GM23338 (cell line): ENCODE results near the gene CAPN7. TPM values are rescaled to one million over a fixed set of nuclear protein-coding genes. Genes with fewer than 3 reads are reported as not detected.

Experiments used
- ATAC-seq: fragments of 200-7000 bp; cut with Tn5 transposase; 3 replicates; pipeline ENCODE4 v1.9.1; 2020
- DNase-seq: peaks from one replicate; pipeline ENCODE4 v3.0.0-alpha.2; 2015; ENCODE audit warnings: low spot score
- H2AFZ ChIP-seq: fragments of 200-600 bp; sonication (generic); 2 replicates; pipeline ENCODE4 v1.8.0; 2016; ENCODE audit warnings: antibody characterized with exemption, mild to moderate bottlenecking, moderate library complexity
- H3F3A ChIP-seq: fragments of 200-600 bp; sonication (generic); replicated peaks from 2 replicates; pipeline ENCODE4 v1.8.0; 2017; ENCODE audit warnings: antibody characterized with exemption, mixed run types, low read depth
- H3K27ac ChIP-seq: fragments of 200-600 bp; sonication (generic); 2 replicates; pipeline ENCODE4 v1.6.1; 2016; ENCODE audit warnings: low read depth
- H3K27me3 ChIP-seq: fragments of 200-600 bp; sonication (generic); 2 replicates; pipeline ENCODE4 v1.8.0; 2016; ENCODE audit warnings: mild to moderate bottlenecking, mixed run types, moderate library complexity; ENCODE audit not compliant: insufficient read depth
- H3K36me3 ChIP-seq: fragments of 200-600 bp; sonication (generic); 2 replicates; pipeline ENCODE4 v1.8.0; 2016; ENCODE audit warnings: mild to moderate bottlenecking; ENCODE audit not compliant: insufficient read depth
- H3K4me1 ChIP-seq: fragments of 200-600 bp; sonication (generic); 2 replicates; pipeline ENCODE4 v1.8.0; 2016; ENCODE audit warnings: mild to moderate bottlenecking, moderate library complexity; ENCODE audit not compliant: insufficient read depth
- H3K4me2 ChIP-seq: fragments of 200-600 bp; sonication (generic); 2 replicates; pipeline ENCODE4 v1.7.1; 2017; ENCODE audit warnings: mixed run types
- H3K4me3 ChIP-seq: fragments of 200-600 bp; sonication (generic); 2 replicates; pipeline ENCODE4 v1.6.1; 2016; ENCODE audit warnings: mixed run types
- H3K79me2 ChIP-seq: fragments of 200-600 bp; sonication (generic); replicated peaks from 2 replicates; pipeline ENCODE4 v1.8.0; 2017; ENCODE audit warnings: mild to moderate bottlenecking; ENCODE audit not compliant: insufficient read depth
- H3K9me2 ChIP-seq: fragments of 200-600 bp; sonication (generic); 2 replicates; pipeline ENCODE4 v1.8.0; 2017; ENCODE audit not compliant: insufficient read depth
- H4K20me1 ChIP-seq: fragments of 200-600 bp; sonication (generic); replicated peaks from 2 replicates; pipeline ENCODE4 v1.8.0; 2017; ENCODE audit warnings: mild to moderate bottlenecking; ENCODE audit not compliant: insufficient read depth
- H3K27ac Mint-ChIP-seq: 2 replicates; pipeline ENCODE4 v1.8.0; 2020; ENCODE audit warnings: inconsistent platforms, mild to moderate bottlenecking, moderate library complexity, mixed read lengths
- H3K27me3 Mint-ChIP-seq: 3 replicates; pipeline ENCODE4 v1.8.0; 2022; ENCODE audit warnings: low read depth, mild to moderate bottlenecking, moderate library complexity, mixed read lengths, inconsistent platforms; ENCODE audit not compliant: insufficient read depth, poor library complexity
- H3K36me3 Mint-ChIP-seq: 3 replicates; pipeline ENCODE4 v1.8.0; 2021; ENCODE audit warnings: low read depth, mild to moderate bottlenecking, inconsistent platforms, moderate library complexity, mixed read lengths
- H3K4me1 Mint-ChIP-seq: 3 replicates; pipeline ENCODE4 v1.8.0; 2020; ENCODE audit warnings: mild to moderate bottlenecking, inconsistent platforms, mixed read lengths
- H3K4me3 Mint-ChIP-seq: 3 replicates; pipeline ENCODE4 v1.8.0; 2021; ENCODE audit warnings: moderate library complexity, mild to moderate bottlenecking, inconsistent platforms, mixed read lengths
- H3K9me3 Mint-ChIP-seq: 3 replicates; pipeline ENCODE4 v1.8.0; 2020; ENCODE audit warnings: moderate library complexity, mild to moderate bottlenecking, inconsistent platforms, mixed read lengths
- CREB1 ChIP-seq: fragments of 250-450 bp; sonication (Bioruptor Pico); IDR thresholded peaks from 2 replicates; pipeline ENCODE4 v1.5.0; 2020; ENCODE audit warnings: low read depth, mild to moderate bottlenecking, moderate library complexity
- ETS1 ChIP-seq: IDR thresholded peaks from 2 replicates; pipeline ENCODE4 v1.6.1; 2016; ENCODE audit warnings: antibody characterized with exemption
- EZH2 ChIP-seq: fragments of 200-600 bp; sonication (generic); IDR thresholded peaks from one replicate; pipeline ENCODE4 v1.8.0; 2017; ENCODE audit warnings: antibody characterized with exemption, mild to moderate bottlenecking, low read depth; ENCODE audit not compliant: unreplicated experiment
- EZH2phosphoT487 ChIP-seq: fragments of 200-600 bp; sonication (generic); IDR thresholded peaks from one replicate; pipeline ENCODE4 v1.8.1; 2018; ENCODE audit warnings: antibody characterized with exemption; ENCODE audit not compliant: unreplicated experiment
- JUNB ChIP-seq: IDR thresholded peaks from one replicate; pipeline ENCODE4 v1.6.1; 2016; ENCODE audit warnings: antibody characterized with exemption; ENCODE audit not compliant: unreplicated experiment
- NANOG ChIP-seq: IDR thresholded peaks from 2 replicates; pipeline ENCODE4 v1.6.1; 2016; ENCODE audit warnings: antibody characterized with exemption, borderline replicate concordance
- POLR2AphosphoS5 ChIP-seq: IDR thresholded peaks from 2 replicates; pipeline ENCODE4 v1.6.1; 2016; ENCODE audit warnings: antibody characterized with exemption, low read depth
- REST ChIP-seq: IDR thresholded peaks from one replicate; pipeline ENCODE4 v1.6.1; 2018; ENCODE audit warnings: antibody characterized with exemption; ENCODE audit not compliant: unreplicated experiment
- STAT1 ChIP-seq: IDR thresholded peaks from one replicate; pipeline ENCODE4 v1.6.1; 2016; ENCODE audit warnings: antibody characterized with exemption; ENCODE audit not compliant: unreplicated experiment
- ZNF114 ChIP-seq: fragments of 250-450 bp; sonication (Bioruptor Pico); IDR thresholded peaks from 2 replicates; pipeline ENCODE4 v1.5.0; 2020; ENCODE audit warnings: mild to moderate bottlenecking, moderate library complexity
- ZNF331 ChIP-seq: fragments of 250-450 bp; sonication (Bioruptor Pico); IDR thresholded peaks from 2 replicates; pipeline ENCODE4 v1.5.0; 2020; ENCODE audit warnings: low read depth, mild to moderate bottlenecking, moderate library complexity
- polyA plus RNA-seq: library from polyadenylated mRNA; unstranded; fragments of >200 nt; fragmentation: Nextera tagmentation; extraction: Ambion mirVana; gene quantifications from 2 replicates; pipeline ENCODE4 v1.2.1, GENCODE V29; 2016
- total RNA-seq: library from RNA; depleted of rRNA; stranded (reverse); fragments of >200 nt; shearing (Covaris generic); gene quantifications from 2 replicates; pipeline ENCODE4 v1.2.3, GENCODE V29; 2014
- TF ChIP-seq, protein P1 (sequence below), 2 experiments: fragments of 200-600 bp in 1 of 2; sonication (generic) in 1 of 2; conservative IDR thresholded peaks; 2 replicates each; pipeline versions ENCODE4 v1.5.1 to v1.6.1; 2016 to 2017; ENCODE audit warnings: antibody characterized with exemption in 2 of 2, low read depth in 2 of 2, mild to moderate bottlenecking in 2 of 2, moderate library complexity in 1 of 2
- TF ChIP-seq, protein P2 (sequence below): fragments of 250-450 bp; sonication (Bioruptor Pico); IDR thresholded peaks from 2 replicates; pipeline ENCODE4 v1.5.0; 2020; ENCODE audit warnings: mild to moderate bottlenecking, moderate library complexity

The CAPN7 gene
- total and polyA plus RNA-seq, 2 experiments from 2014 or later, result 9.9 to 18.1 TPM

DNA sequence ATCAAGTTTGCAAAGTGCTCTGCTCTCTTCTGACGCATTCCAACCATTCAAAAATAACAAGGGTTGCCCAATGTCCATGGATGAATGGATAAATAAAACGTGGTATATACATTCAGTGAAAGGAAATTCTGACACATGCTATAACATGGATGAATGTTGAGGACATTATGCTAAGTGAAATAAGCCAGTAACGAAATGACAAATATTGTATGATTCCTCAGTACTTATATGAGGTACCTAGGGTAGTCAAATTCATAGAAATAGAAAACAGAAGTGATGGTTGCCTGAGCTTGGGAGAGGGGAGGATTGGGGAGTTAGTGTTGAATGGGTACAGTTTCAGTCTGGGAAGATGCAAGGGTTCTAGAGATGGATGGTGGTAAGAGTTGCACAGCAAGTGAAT, 92.5 kb downstream of the CAPN7 start:
- H3K27me3 Mint-ChIP-seq, result peaks cover 3% of the 10 kb centered on the region
- no peak overlapping the region for H3K27ac Mint-ChIP-seq
- H3K4me1 ChIP-seq, result no peaks in the 10 kb centered on the region
- peaks cover 2% of the 10 kb centered on the region; the same call in 1 of the 3 replicates for H3K4me1 Mint-ChIP-seq
- ATAC-seq, result no peak
- no peaks in the 10 kb centered on the region for H3K9me3 Mint-ChIP-seq
- no peaks in the 10 kb centered on the region for H3K36me3 ChIP-seq
- H2AFZ ChIP-seq, result no peak overlapping the region
- no peaks in the 10 kb centered on the region for H3K79me2 ChIP-seq
- H3K36me3 Mint-ChIP-seq, result no peaks in the 10 kb centered on the region
- H3K4me2 ChIP-seq, result no peak overlapping the region
- H4K20me1 ChIP-seq, result peaks cover 2% of the 10 kb centered on the region; the same call in 1 of the 2 replicates
- H3K4me3 ChIP-seq, result no peak overlapping the region
- H3K27ac ChIP-seq, result no peak overlapping the region
- H3F3A ChIP-seq, result no peaks in the 10 kb centered on the region
- H3K27me3 ChIP-seq, result no peaks in the 10 kb centered on the region
- DNase-seq, result no peak
- H3K9me2 ChIP-seq, result 0 out of 2 replicates have a peak, but pooled peaks cover 3% of the 10 kb centered on the region
- TF ChIP-seq EZH2phosphoT487, result no peak
- TF ChIP-seq STAT1, result no peak
- TF ChIP-seq, protein P1, sequence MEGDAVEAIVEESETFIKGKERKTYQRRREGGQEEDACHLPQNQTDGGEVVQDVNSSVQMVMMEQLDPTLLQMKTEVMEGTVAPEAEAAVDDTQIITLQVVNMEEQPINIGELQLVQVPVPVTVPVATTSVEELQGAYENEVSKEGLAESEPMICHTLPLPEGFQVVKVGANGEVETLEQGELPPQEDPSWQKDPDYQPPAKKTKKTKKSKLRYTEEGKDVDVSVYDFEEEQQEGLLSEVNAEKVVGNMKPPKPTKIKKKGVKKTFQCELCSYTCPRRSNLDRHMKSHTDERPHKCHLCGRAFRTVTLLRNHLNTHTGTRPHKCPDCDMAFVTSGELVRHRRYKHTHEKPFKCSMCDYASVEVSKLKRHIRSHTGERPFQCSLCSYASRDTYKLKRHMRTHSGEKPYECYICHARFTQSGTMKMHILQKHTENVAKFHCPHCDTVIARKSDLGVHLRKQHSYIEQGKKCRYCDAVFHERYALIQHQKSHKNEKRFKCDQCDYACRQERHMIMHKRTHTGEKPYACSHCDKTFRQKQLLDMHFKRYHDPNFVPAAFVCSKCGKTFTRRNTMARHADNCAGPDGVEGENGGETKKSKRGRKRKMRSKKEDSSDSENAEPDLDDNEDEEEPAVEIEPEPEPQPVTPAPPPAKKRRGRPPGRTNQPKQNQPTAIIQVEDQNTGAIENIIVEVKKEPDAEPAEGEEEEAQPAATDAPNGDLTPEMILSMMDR (conservative IDR thresholded peaks at IDR 0.05; ENCODE audit: low read depth in 2 of 2), result no peak
- TF ChIP-seq JUNB, result no peak
- TF ChIP-seq, protein P2, sequence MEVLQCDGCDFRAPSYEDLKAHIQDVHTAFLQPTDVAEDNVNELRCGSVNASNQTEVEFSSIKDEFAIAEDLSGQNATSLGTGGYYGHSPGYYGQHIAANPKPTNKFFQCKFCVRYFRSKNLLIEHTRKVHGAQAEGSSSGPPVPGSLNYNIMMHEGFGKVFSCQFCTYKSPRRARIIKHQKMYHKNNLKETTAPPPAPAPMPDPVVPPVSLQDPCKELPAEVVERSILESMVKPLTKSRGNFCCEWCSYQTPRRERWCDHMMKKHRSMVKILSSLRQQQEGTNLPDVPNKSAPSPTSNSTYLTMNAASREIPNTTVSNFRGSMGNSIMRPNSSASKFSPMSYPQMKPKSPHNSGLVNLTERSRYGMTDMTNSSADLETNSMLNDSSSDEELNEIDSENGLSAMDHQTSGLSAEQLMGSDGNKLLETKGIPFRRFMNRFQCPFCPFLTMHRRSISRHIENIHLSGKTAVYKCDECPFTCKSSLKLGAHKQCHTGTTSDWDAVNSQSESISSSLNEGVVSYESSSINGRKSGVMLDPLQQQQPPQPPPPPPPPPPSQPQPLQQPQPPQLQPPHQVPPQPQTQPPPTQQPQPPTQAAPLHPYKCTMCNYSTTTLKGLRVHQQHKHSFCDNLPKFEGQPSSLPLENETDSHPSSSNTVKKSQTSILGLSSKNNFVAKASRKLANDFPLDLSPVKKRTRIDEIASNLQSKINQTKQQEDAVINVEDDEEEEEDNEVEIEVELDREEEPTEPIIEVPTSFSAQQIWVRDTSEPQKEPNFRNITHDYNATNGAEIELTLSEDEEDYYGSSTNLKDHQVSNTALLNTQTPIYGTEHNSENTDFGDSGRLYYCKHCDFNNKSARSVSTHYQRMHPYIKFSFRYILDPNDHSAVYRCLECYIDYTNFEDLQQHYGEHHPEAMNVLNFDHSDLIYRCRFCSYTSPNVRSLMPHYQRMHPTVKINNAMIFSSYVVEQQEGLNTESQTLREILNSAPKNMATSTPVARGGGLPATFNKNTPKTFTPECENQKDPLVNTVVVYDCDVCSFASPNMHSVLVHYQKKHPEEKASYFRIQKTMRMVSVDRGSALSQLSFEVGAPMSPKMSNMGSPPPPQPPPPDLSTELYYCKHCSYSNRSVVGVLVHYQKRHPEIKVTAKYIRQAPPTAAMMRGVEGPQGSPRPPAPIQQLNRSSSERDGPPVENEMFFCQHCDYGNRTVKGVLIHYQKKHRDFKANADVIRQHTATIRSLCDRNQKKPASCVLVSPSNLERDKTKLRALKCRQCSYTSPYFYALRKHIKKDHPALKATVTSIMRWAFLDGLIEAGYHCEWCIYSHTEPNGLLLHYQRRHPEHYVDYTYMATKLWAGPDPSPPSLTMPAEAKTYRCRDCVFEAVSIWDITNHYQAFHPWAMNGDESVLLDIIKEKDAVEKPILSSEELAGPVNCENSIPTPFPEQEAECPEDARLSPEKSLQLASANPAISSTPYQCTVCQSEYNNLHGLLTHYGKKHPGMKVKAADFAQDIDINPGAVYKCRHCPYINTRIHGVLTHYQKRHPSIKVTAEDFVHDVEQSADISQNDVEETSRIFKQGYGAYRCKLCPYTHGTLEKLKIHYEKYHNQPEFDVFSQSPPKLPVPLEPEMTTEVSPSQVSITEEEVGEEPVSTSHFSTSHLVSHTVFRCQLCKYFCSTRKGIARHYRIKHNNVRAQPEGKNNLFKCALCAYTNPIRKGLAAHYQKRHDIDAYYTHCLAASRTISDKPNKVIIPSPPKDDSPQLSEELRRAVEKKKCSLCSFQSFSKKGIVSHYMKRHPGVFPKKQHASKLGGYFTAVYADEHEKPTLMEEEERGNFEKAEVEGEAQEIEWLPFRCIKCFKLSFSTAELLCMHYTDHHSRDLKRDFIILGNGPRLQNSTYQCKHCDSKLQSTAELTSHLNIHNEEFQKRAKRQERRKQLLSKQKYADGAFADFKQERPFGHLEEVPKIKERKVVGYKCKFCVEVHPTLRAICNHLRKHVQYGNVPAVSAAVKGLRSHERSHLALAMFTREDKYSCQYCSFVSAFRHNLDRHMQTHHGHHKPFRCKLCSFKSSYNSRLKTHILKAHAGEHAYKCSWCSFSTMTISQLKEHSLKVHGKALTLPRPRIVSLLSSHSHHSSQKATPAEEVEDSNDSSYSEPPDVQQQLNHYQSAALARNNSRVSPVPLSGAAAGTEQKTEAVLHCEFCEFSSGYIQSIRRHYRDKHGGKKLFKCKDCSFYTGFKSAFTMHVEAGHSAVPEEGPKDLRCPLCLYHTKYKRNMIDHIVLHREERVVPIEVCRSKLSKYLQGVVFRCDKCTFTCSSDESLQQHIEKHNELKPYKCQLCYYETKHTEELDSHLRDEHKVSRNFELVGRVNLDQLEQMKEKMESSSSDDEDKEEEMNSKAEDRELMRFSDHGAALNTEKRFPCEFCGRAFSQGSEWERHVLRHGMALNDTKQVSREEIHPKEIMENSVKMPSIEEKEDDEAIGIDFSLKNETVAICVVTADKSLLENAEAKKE (CRISPR knock-in tag), result no peak
- TF ChIP-seq ZNF114 (CRISPR knock-in tag), result no peak
- no peak for TF ChIP-seq NANOG
- TF ChIP-seq REST, result no peak
- TF ChIP-seq POLR2AphosphoS5, result no peak
- no peak for TF ChIP-seq CREB1 (CRISPR knock-in tag)
- TF ChIP-seq ETS1, result no peak
- no peak for TF ChIP-seq EZH2
- no peak for TF ChIP-seq ZNF331 (CRISPR knock-in tag)
- no peak overlapping the region for H3K4me3 Mint-ChIP-seq
